Body of pancreas (tissue), 4 donors: ENCODE results near the gene DAND5. TPM values are rescaled to one million over a fixed set of nuclear protein-coding genes. Genes with fewer than 3 reads are reported as not detected.

ENCODE experiments used
- ATAC-seq: fragments of 150-250 bp; one replicate; pipeline ENCODE4 v1.9.1; 2016
- DNase-seq, 4 donors: peaks; one replicate each; pipeline ENCODE4 v3.0.0-alpha.2; 2019
- H3K27ac ChIP-seq, 4 donors: fragments of 200-600 bp; sonication (generic); 1 replicate in 3 of 4; 2 replicates in 1 of 4; pipeline versions ENCODE4 v1.5.1 to v1.6.1; 2016 to 2019; ENCODE audit warnings: mild to moderate bottlenecking in 1 of 4, mixed read lengths in 1 of 4, moderate library complexity in 1 of 4
- H3K27me3 ChIP-seq, 2 donors: fragments of 200-600 bp; sonication (generic); one replicate each; pipeline ENCODE4 v1.6.0; 2016; ENCODE audit warnings: mild to moderate bottlenecking in 1 of 2
- H3K36me3 ChIP-seq, 2 donors: fragments of 200-600 bp; sonication (generic); replicated peaks in 1 of 2; 2 replicates each; pipeline ENCODE4 v1.5.1; 2016; ENCODE audit warnings: low read depth in 2 of 2; ENCODE audit not compliant: insufficient read depth in 1 of 2
- H3K4me1 ChIP-seq: fragments of 200-600 bp; sonication (generic); one replicate; pipeline ENCODE4 v1.6.0; 2016
- H3K4me3 ChIP-seq, 2 donors: fragments of 200-600 bp; sonication (generic); 1 replicate in 1 of 2; 2 replicates in 1 of 2; pipeline ENCODE4 v1.5.1; 2016 to 2019
- H3K9me3 ChIP-seq, 3 donors: fragments of 200-600 bp; sonication (generic); 1 replicate in 2 of 3; 2 replicates in 1 of 3; pipeline ENCODE4 v1.5.1; 2016
- CTCF ChIP-seq, 7 experiments: fragments of 450-650 bp in 4 of 7; fragments of 200-600 bp in 3 of 7; sonication (generic) in 3 of 7; IDR thresholded peaks; one replicate each; pipeline ENCODE4 v1.5.1; 2016 to 2019; ENCODE audit warnings: antibody characterized with exemption in 7 of 7
- POLR2A ChIP-seq, 3 donors: fragments of 450-650 bp; IDR thresholded peaks; one replicate each; pipeline ENCODE4 v1.6.1; 2016; ENCODE audit warnings: antibody characterized with exemption in 3 of 3, mild to moderate bottlenecking in 2 of 3
- WGBS, 2 donors: methylation state at CpG; one replicate each; pipeline ENCODE4 v1.1.5; 2017; 5-methylcytosine and 5-hydroxymethylcytosine counted together
- intact Hi-C: fragments of 100-400 bp; cut with DNase I; formaldehyde crosslinking; loops from one replicate; pipeline ENCODE4 v1.15.1; 2023
- total RNA-seq, 2 donors: library from RNA; depleted of rRNA; stranded (reverse); fragments of >200 nt; gene quantifications; one replicate each; pipeline ENCODE4 v1.1.0, GENCODE V29; 2016

Gene DAND5
- total RNA-seq, 2 donors from 2014 or later, result not detected

- H3K27me3 ChIP-seq, result no peaks in the 10 kb centered on the region
- intact Hi-C loops, result no loop called here
- TF ChIP-seq CTCF (IDR thresholded peaks at IDR 0.05) (no peak), POLR2A (IDR thresholded peaks at IDR 0.05) (no peak)
- peaks cover under 1 to 8% of the 10 kb centered on the region in 2 donors for H3K36me3 ChIP-seq
- WGBS, 2 donors, result 63 to 70% methylated on average over 6 to 7 of the region's 7 CpGs
- H3K4me1 ChIP-seq, result peaks cover 50% of the 10 kb centered on the region
- no peak overlapping the region for H3K4me3 ChIP-seq
- DNase-seq (no peak), ATAC-seq (no peak)
- no peaks in the 10 kb centered on the region for H3K9me3 ChIP-seq
- H3K27ac ChIP-seq, result no peak overlapping the region
These were observed 32.8 kb upstream of the DAND5 start for GRCh38 chr19:12936582-12936981.

- Histone ChIP-seq H3K4me1 (peaks cover 50% of the 10 kb centered on the region), H3K27me3 (no peaks in the 10 kb centered on the region), H3K36me3 (peaks cover 4 to 8% of the 10 kb centered on the region in 2 donors), H3K4me3 (peak overlapping the region in 1 of 2 donors; percentile 14), H3K9me3 (no peaks in the 10 kb centered on the region), H3K27ac (peak overlapping the region in 3 of 4 donors; percentile 33 to 95 (median 85))
- 20 to 27% methylated on average over 22 to 23 of the region's 23 CpGs for WGBS, 2 donors
- intact Hi-C loops, result no loop called here
- ATAC-seq (no peak), DNase-seq (peak in 3 of 4 donors; percentile 27 to 53 (median 49))
- no peak for TF ChIP-seq POLR2A (IDR thresholded peaks at IDR 0.05)
- no peak for TF ChIP-seq CTCF (IDR thresholded peaks at IDR 0.05)
These were observed 32.1 kb upstream of the DAND5 start for GRCh38 chr19:12937093-12937926.

DNA sequence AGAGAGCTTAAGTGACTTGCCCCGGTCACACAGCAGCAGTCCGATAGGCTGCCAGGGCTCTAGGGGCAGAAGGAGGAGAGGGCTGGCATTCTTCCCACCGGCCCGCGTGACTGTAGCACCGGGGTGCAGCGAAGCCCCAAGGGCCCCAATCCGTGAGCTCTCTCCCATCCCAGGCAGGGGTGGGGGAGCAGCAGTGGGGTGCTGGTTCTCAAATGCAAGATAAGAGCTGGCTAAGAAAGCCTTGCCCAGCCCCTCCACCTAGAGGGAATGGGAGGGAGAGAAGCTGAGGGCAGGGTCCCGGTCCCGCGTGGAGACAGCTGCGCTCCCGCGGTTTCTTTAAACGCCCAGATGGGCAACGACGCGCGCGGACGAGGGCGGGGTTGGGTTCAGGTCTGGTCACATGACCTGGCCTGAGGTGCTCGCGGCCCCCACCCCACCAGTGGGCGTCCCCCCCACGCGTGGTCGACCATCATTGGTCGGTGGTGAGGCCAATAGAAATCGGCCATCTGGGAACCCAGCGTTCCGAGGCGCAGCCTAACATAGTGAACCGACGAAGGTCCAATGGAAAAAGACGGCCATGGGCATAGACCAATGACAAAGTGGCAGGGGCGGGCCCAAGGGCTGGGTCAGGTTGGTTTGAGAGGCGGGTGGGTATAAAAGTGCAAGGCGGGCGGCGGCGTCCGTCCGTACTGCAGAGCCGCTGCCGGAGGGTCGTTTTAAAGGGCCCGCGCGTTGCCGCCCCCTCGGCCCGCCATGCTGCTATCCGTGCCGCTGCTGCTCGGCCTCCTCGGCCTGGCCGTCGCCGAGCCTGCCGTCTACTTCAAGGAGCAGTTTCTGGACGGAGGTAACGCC is 31.2 kb upstream of the DAND5 start, which contains the start of gene CALR:
TSS of gene CALR (plus strand) at position 683 of the 852 bp plus-strand sequence. CDS start at position 754, 71 bp downstream.
- H3K9me3 ChIP-seq, result no peaks in the 10 kb centered on the region
- WGBS, 2 donors, result 0% methylated on average over 9 to 47 of the region's 63 CpGs
- peak; percentile 99 to 100 (median 100) for DNase-seq
- peak within 1 kb of the TSS; percentile 79 to 95 (median 88) for H3K27ac ChIP-seq
- peaks cover 53% of the 10 kb centered on the region for H3K4me1 ChIP-seq
- peak; percentile 100 for TF ChIP-seq POLR2A (IDR thresholded peaks at IDR 0.05)
- no peak for TF ChIP-seq CTCF (IDR thresholded peaks at IDR 0.05)
- ATAC-seq, result peak; percentile 93
- intact Hi-C loops, result no loop called here
- peak within 1 kb of the TSS; percentile 84 to 99 for H3K4me3 ChIP-seq
- no peaks in the 10 kb centered on the region for H3K27me3 ChIP-seq
- H3K36me3 ChIP-seq, result peaks cover 6 to 8% of the 10 kb centered on the region in 2 donors

GRCh38 chr19:12938779-12939601 is 30.4 kb upstream of the DAND5 start:
- H3K27me3 ChIP-seq, result no peaks in the 10 kb centered on the region
- peak overlapping the region; percentile 79 to 95 (median 88) for H3K27ac ChIP-seq
- DNase-seq (peak; percentile 35 to 52 (median 46)), ATAC-seq (peak; percentile 22)
- 0 to 1% methylated on average over 29 to 53 of the region's 54 CpGs for WGBS, 2 donors
- H3K4me3 ChIP-seq, result peak overlapping the region; percentile 84 to 99
- peaks cover 59% of the 10 kb centered on the region for H3K4me1 ChIP-seq
- no peak for TF ChIP-seq POLR2A (IDR thresholded peaks at IDR 0.05)
- peak in 4 of 7 experiments; percentile 18 to 48 (median 37) for TF ChIP-seq CTCF (IDR thresholded peaks at IDR 0.05)
- no peaks in the 10 kb centered on the region for H3K9me3 ChIP-seq
- H3K36me3 ChIP-seq, result peaks cover 8 to 12% of the 10 kb centered on the region in 2 donors
- intact Hi-C loops, result no loop called here
